ENCODE measurements around the gene XRCC4.

The XRCC4 gene

DNA sequence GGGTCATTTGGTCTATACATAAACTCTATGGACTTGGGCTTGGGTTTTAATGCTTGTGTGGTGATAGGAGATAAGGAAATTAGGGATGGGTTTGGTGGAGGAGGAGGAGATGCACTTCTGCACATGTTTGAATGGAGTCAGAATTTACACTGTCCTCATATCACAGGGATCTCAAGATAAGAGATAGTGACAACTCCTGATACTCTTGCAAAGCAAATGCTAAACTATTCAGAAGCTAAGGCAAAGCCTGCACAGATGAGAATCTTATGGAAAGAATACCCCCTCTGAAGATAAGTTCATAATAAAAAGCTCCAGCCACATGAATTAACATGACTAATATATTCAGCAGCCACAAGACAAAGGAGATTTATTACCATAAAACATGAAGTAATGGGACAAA, 90.2 kb downstream of the XRCC4 start:
- H3K27ac Mint-ChIP-seq: no peak overlapping the region
- H3K9me3 Mint-ChIP-seq: no peaks in the 10 kb centered on the region
- no peak overlapping the region for H3K4me3 Mint-ChIP-seq
- no peaks in the 10 kb centered on the region for H3K36me3 Mint-ChIP-seq (ENCODE audit: low read depth)
- H3K4me1 Mint-ChIP-seq (ENCODE audit: low read depth): no peaks in the 10 kb centered on the region
- no peaks in the 10 kb centered on the region for H3K27me3 Mint-ChIP-seq (ENCODE audit: low read depth)

DNA sequence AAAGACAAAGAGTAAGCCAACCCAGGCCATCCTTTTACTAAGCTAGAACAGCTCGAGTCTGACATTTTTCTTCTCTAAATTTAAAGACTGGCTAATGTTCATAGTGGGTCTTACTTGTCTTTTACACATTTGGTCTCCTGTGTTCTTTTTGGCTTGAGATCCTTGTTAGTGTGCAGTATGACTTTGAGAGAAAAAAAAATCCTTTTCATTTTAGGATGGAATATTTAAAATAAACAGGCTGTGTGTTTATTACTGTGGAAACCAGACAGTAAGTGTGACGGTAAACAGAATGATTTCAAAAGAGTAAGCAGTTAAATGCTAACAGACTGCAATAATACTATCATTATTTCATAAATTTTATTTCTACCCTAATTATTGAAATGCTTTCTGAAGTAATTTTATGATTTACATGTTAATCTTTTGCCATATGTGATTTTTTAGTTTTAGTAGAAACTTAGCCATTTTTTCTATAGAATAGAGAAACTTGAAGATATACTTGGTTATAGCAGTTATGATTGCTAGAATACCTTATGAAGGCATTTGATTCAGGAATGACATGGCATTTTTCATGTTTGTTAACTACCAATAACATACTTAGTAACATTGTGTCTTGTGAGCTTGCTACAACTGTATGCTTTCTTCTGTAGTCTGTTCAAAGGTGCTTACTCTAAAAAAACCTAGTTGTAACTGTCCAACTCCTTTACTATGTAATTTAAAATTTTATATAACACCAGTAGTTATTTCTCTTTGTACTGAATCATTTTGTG, 92.4 kb downstream of the XRCC4 start:
- Mint-ChIP-seq H3K9me3 (no peaks in the 10 kb centered on the region), H3K4me1 (ENCODE audit: low read depth) (no peaks in the 10 kb centered on the region), H3K27ac (no peak overlapping the region), H3K36me3 (ENCODE audit: low read depth) (no peaks in the 10 kb centered on the region), H3K4me3 (no peak overlapping the region), H3K27me3 (ENCODE audit: low read depth) (no peaks in the 10 kb centered on the region)

DNA sequence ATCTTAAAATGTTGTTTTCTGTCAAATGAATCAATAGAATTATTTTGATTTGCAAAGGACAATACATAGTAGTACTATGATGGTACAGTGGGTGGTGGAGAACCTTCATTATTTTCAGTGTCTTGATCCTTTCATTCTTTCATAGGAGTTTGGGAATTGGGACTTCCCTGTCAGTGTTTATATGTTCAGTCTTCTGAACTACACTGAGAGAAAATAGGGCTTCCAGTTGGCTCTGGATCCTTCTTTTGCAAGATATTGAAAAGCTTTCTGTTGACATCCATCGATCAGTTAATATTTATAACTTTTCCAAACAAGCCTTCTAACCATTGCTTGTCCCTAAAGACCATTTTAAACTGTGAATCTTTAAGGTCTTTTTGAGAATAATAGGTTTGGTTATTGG, 94.7 kb downstream of the XRCC4 start:
- H3K4me3 Mint-ChIP-seq: no peak overlapping the region
- H3K4me1 Mint-ChIP-seq (ENCODE audit: low read depth): no peaks in the 10 kb centered on the region
- no peaks in the 10 kb centered on the region for H3K9me3 Mint-ChIP-seq
- H3K27ac Mint-ChIP-seq: no peak overlapping the region
- H3K27me3 Mint-ChIP-seq (ENCODE audit: low read depth): no peaks in the 10 kb centered on the region
- H3K36me3 Mint-ChIP-seq (ENCODE audit: low read depth): no peaks in the 10 kb centered on the region

DNA sequence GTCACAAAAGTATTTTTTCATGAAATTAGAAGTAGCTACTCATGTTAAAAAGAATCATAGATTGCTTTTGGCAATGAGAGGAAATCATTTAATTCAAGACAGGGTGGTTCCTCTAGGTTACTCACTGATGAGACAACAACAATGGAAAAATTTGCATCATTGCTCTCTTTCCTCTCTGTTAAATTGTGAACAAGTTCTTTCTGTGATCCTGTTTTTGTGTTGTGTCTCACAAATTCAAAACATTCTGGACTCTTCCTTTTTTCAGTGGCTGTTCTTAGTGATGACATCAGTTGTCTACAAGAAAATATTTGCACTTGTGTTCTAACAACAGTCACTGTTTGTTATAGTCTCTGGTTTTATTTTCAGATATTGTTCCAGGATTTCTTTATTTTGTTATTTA, 95.3 kb downstream of the XRCC4 start:
- no peaks in the 10 kb centered on the region for H3K36me3 Mint-ChIP-seq (ENCODE audit: low read depth)
- H3K27ac Mint-ChIP-seq: no peak overlapping the region
- H3K4me1 Mint-ChIP-seq (ENCODE audit: low read depth): no peaks in the 10 kb centered on the region
- no peaks in the 10 kb centered on the region for H3K9me3 Mint-ChIP-seq
- no peak overlapping the region for H3K4me3 Mint-ChIP-seq
- H3K27me3 Mint-ChIP-seq (ENCODE audit: low read depth): no peaks in the 10 kb centered on the region

DNA sequence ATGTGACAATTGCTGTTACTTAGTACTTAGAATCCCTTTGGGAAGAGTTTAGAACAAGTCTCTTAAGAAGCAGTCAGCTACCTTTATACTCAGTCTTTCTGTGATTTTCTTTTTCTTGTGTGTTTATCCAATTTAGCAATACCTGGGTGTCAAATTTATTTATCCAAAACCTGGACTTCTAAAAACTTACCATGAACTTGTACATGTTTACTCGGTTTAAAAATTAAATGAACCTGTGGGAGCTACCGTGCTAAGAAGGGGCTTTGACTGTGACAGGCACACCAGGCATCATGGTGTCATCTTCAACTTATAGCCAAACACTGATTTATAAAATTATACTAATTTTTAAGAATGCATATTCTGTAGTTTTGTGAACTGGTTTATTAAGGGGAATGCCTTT, 96.5 kb downstream of the XRCC4 start:
- H3K9me3 Mint-ChIP-seq: no peaks in the 10 kb centered on the region

DNA sequence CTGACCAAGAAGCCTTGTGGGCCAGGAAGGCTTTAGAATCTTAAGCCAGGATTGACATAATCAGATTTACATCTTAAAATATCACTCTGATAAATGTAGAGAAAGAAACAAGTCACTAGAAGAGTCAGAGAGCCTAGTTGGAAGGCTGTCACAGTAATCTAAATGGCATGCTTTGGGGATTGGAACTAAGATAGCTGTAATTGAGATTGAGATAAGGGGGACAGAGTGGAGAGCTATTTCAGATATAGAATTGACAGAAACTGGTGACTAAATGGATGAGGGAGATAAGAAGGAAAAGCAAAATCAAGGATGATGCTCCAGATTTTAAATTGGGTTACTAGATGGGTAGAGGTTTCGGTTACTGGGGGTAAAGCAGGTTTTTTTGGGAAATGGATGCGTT, 100.5 kb downstream of the XRCC4 start:
- Mint-ChIP-seq H3K4me3 (no peak overlapping the region), H3K27ac (no peak overlapping the region), H3K27me3 (ENCODE audit: low read depth) (no peaks in the 10 kb centered on the region), H3K9me3 (no peaks in the 10 kb centered on the region), H3K4me1 (ENCODE audit: low read depth) (no peaks in the 10 kb centered on the region), H3K36me3 (ENCODE audit: low read depth) (no peaks in the 10 kb centered on the region)

More for the DNA sequence above, 96.5 kb downstream of the XRCC4 start:
- Mint-ChIP-seq H3K27me3 (ENCODE audit: low read depth) (no peaks in the 10 kb centered on the region), H3K4me3 (no peak overlapping the region), H3K4me1 (ENCODE audit: low read depth) (no peaks in the 10 kb centered on the region), H3K36me3 (ENCODE audit: low read depth) (no peaks in the 10 kb centered on the region), H3K27ac (no peak overlapping the region)

DNA sequence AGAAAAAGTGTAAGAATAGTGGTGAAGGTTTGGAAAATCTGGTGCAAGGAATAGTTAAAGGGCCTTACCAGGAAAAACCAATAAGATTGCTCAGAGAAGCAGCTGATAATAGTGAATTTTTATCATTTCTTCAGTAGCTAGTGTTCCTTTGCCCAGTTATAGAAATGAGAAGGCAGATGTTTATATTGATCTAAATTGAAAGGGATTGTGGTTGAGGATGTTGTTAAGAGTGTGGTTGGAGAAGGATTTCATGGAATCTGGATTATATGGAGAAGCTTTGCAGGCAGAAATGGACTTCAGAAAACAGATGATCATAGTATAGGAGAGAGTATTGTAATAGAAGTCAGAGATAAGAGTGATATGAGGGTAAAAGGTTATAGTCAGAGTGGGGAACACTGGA, 102.6 kb downstream of the XRCC4 start:
- Mint-ChIP-seq H3K36me3 (ENCODE audit: low read depth) (no peaks in the 10 kb centered on the region), H3K9me3 (no peaks in the 10 kb centered on the region), H3K4me1 (ENCODE audit: low read depth) (no peaks in the 10 kb centered on the region)

DNA sequence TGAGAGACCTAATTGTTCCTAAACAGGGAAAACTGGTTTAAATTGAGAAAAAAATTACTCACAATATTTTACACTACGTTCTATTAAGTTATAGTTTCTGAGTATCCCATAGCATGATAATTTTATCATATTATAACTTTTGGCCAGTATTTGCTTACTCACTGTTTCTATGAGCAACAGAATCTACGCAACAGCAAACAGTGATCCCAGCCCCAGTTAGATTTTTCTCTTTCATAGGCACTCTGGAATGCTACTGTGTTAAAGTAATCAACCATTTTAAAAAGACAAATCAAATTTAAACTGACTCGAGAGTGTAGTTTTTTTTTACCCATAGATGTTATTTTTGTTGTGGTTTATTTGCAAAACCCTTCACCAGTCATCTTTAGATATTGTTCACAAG, 107.2 kb downstream of the XRCC4 start:
- Mint-ChIP-seq H3K36me3 (ENCODE audit: low read depth) (no peaks in the 10 kb centered on the region), H3K4me1 (ENCODE audit: low read depth) (no peaks in the 10 kb centered on the region), H3K4me3 (no peak overlapping the region), H3K9me3 (no peaks in the 10 kb centered on the region), H3K27ac (no peak overlapping the region), H3K27me3 (ENCODE audit: low read depth) (no peaks in the 10 kb centered on the region)

More for the DNA sequence above, 102.6 kb downstream of the XRCC4 start:
- no peak overlapping the region for H3K4me3 Mint-ChIP-seq
- H3K27ac Mint-ChIP-seq: no peak overlapping the region
- no peaks in the 10 kb centered on the region for H3K27me3 Mint-ChIP-seq (ENCODE audit: low read depth)

DNA sequence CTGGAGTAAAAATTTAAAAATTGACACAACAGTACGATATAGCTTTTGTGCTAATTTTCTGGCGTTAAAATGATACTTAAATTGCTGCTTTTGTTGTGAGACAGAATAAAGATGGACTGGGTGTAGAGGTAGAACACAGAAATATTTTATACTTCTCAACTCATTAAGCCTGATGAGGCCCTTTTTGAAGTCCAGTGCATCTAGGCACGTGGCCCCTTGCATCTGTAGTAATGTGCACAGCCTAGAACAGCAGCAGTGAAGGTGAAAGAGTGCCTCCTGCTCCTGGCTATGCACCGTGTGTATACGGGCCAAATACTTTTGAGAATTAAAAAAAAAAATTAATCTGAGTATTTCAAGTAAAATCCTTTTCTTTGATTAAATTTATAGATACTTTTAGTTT, 115.6 kb downstream of the XRCC4 start:
- no peaks in the 10 kb centered on the region for H3K4me1 Mint-ChIP-seq (ENCODE audit: low read depth)
- H3K36me3 Mint-ChIP-seq (ENCODE audit: low read depth): no peaks in the 10 kb centered on the region
- H3K9me3 Mint-ChIP-seq: no peaks in the 10 kb centered on the region
- no peaks in the 10 kb centered on the region for H3K27me3 Mint-ChIP-seq (ENCODE audit: low read depth)
- no peak overlapping the region for H3K4me3 Mint-ChIP-seq
- H3K27ac Mint-ChIP-seq: no peak overlapping the region

DNA sequence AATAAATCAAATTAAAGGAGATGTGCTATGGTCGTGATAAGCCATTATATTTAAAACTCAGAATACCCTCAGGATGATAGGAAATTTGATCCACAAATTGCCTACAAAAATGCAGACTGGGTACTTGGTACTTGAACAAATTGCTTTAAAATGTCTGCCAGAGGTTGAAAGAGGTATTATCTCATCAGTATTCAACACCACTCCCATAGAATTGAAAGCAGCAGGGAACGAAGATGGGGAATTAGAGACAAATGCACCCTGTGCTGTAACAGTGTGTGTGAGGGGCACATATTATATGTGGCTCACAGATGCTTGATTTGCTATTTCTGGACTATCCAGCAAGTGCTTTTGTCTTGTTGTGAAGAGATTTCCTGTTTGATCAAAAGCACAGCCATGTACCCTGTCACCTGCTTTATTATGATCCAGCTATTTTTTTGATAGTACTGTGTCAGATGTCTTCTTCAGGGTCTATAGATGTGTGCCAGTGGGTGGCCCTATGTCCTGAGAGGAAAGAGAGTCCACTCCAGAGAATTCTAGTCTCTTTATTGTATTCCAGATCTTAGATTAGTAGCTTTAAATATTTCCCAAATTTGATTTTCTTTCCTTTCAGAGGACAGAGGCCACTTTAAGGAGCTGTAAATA, 120.1 kb downstream of the XRCC4 start:
- Mint-ChIP-seq H3K4me1 (ENCODE audit: low read depth) (no peaks in the 10 kb centered on the region), H3K27me3 (ENCODE audit: low read depth) (no peaks in the 10 kb centered on the region), H3K4me3 (no peak overlapping the region), H3K36me3 (ENCODE audit: low read depth) (no peaks in the 10 kb centered on the region), H3K9me3 (no peaks in the 10 kb centered on the region), H3K27ac (no peak overlapping the region)

DNA sequence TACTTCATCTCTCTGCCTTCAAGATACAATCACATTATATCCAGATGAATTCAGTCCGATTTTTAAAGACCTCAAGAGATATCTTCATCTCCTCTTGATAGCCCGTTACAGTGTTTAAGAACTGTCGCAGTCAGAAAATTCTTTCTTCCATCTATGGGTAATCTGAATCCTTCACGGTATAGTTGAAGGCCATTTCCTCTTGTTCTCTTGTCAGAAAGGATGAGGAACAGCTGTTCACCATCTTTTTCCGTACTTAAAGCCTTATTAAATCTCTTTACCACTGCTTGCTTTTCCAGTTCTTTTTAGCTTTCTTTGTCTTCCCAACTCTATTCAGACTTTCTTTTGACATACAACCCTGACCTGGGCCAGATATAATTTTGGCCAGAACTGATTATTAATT, 121.8 kb downstream of the XRCC4 start:
- Mint-ChIP-seq H3K27me3 (ENCODE audit: low read depth) (no peaks in the 10 kb centered on the region), H3K27ac (no peak overlapping the region), H3K4me1 (ENCODE audit: low read depth) (no peaks in the 10 kb centered on the region), H3K4me3 (no peak overlapping the region), H3K36me3 (ENCODE audit: low read depth) (no peaks in the 10 kb centered on the region), H3K9me3 (no peaks in the 10 kb centered on the region)

DNA sequence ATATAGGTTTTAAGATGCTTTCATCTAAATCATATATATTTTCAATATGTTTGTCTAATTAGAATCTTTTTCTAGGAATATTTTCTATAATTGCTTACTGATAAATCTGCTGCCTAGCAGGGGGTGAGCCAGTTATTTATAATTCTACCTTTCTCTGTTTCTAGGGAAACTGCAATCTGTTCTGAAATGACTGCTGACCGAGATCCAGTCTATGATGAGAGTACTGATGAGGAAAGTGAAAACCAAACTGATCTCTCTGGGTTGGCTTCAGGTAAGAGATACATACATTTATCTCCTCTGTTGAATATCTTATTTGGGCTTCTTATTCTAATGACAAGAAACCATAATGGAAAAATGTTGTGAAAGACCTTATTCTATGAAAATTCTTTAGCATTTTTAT, 127.3 kb downstream of the XRCC4 start:
- H3K27me3 Mint-ChIP-seq (ENCODE audit: low read depth): no peaks in the 10 kb centered on the region
- no peak overlapping the region for H3K27ac Mint-ChIP-seq
- H3K4me1 Mint-ChIP-seq (ENCODE audit: low read depth): no peaks in the 10 kb centered on the region
- H3K4me3 Mint-ChIP-seq: no peak overlapping the region
- no peaks in the 10 kb centered on the region for H3K36me3 Mint-ChIP-seq (ENCODE audit: low read depth)
- H3K9me3 Mint-ChIP-seq: no peaks in the 10 kb centered on the region

DNA sequence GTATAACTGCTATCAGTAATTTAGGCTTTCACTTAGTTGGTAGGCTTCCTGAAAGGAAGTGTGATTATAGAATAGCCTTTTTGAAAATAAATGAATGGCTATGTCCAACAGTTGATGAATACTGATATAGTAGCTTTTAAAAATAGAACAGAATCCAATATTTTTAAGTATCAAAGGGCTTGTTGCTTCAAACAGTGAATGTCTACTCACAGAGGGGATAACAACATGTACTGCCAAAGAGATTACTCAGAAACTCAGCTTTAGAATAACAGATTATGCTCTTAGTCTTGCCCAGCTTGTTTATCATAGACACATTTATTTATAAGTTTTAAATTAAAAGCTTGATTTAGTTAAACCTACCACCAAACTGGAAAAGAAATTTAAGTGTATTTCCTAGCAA, 132.6 kb downstream of the XRCC4 start:
- H3K27ac Mint-ChIP-seq: no peak overlapping the region
- no peaks in the 10 kb centered on the region for H3K4me1 Mint-ChIP-seq (ENCODE audit: low read depth)
- no peak overlapping the region for H3K4me3 Mint-ChIP-seq
- H3K27me3 Mint-ChIP-seq (ENCODE audit: low read depth): no peaks in the 10 kb centered on the region
- no peaks in the 10 kb centered on the region for H3K36me3 Mint-ChIP-seq (ENCODE audit: low read depth)
- H3K9me3 Mint-ChIP-seq: no peaks in the 10 kb centered on the region

DNA sequence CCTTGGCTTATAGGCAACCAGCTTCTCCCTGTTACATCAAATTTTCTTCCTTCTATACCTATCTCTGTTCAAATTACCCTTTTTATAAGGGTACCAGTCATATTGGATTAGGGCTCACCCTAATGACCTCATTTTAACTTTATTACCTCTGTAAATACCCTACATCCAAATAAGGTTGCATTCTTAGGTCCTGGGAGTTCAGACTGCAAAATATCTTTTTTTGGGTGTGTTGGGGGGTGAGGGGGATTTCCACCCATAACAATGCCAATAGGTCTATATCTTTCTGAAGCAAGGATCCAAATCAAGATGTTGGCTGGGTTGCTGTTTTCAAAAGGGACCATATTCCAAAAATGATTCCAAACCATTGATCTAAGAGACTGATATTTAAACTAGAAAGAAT, 141.7 kb downstream of the XRCC4 start:
- H3K4me3 Mint-ChIP-seq: no peak overlapping the region
- no peak overlapping the region for H3K27ac Mint-ChIP-seq
- H3K27me3 Mint-ChIP-seq (ENCODE audit: low read depth): no peaks in the 10 kb centered on the region
- no peaks in the 10 kb centered on the region for H3K36me3 Mint-ChIP-seq (ENCODE audit: low read depth)
- no peaks in the 10 kb centered on the region for H3K4me1 Mint-ChIP-seq (ENCODE audit: low read depth)
- H3K9me3 Mint-ChIP-seq: no peaks in the 10 kb centered on the region

DNA sequence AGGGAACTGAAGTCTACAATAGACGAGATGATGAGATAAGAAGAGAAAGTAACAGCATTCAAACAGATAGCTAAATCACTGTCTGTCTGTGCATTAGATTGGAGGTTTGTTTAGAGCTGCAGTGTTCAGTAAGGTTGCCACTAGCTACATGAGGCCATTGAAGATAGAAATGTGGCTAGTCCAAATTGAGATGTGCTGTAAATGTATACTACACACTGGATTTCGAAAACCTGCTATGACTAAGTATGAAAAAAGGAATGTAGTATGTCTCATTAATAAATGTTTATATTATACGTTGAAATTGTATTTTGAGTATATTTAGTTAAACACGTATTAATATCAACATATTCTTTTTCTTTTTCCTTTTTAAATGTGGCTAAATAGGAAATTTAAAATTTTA, 142.1 kb downstream of the XRCC4 start:
- no peaks in the 10 kb centered on the region for H3K4me1 Mint-ChIP-seq (ENCODE audit: low read depth)
- no peaks in the 10 kb centered on the region for H3K36me3 Mint-ChIP-seq (ENCODE audit: low read depth)
- no peaks in the 10 kb centered on the region for H3K9me3 Mint-ChIP-seq
- no peaks in the 10 kb centered on the region for H3K27me3 Mint-ChIP-seq (ENCODE audit: low read depth)
- H3K4me3 Mint-ChIP-seq: no peak overlapping the region
- no peak overlapping the region for H3K27ac Mint-ChIP-seq
